Stimulated activated CD8-positive, alpha-beta memory T cell treated with anti-CD3 and anti-CD28 coated beads, Interleukin-15, amount 100 ng/mL, for 4 hours (primary cell): ENCODE results near the gene ADARB2.
A peak's percentile ranks its signal among the peaks of the same experiment; 100 is the strongest.
"Not testable (repeated sequence)": the region's sequence is repeated elsewhere in the genome, so short reads cannot be mapped to it uniquely, and the experiment has no call there.

Experiments used
- DNase-seq, 2 donors: peaks; one replicate each; pipeline ENCODE4 v3.0.0-alpha.2; 2020; ENCODE audit warnings: low read depth in 2 of 2

Gene ADARB2

GRCh38 chr10:1434912-1435692 is 302.2 kb downstream of the ADARB2 start:
- DNase-seq: no peak

- no peak for DNase-seq
Observed at GRCh38 chr10:1434202-1434601, 303.1 kb downstream of the ADARB2 start.

- DNase-seq: no peak
Observed at GRCh38 chr10:1432161-1432560, 305.2 kb downstream of the ADARB2 start.

- DNase-seq: no peak
Observed at GRCh38 chr10:1431229-1431628, 306.1 kb downstream of the ADARB2 start.

- DNase-seq: not testable (repeated sequence)
Observed at GRCh38 chr10:1427521-1428186, 309.7 kb downstream of the ADARB2 start.

GRCh38 chr10:1426786-1427185 is 310.5 kb downstream of the ADARB2 start:
- DNase-seq: no peak

GRCh38 chr10:1425879-1426278 is 311.4 kb downstream of the ADARB2 start:
- DNase-seq: no peak

GRCh38 chr10:1424648-1425047 is 312.7 kb downstream of the ADARB2 start:
- no peak for DNase-seq

- no peak for DNase-seq
Observed at GRCh38 chr10:1423676-1424253, 313.6 kb downstream of the ADARB2 start.

GRCh38 chr10:1422275-1422674 is 315.1 kb downstream of the ADARB2 start:
- no peak for DNase-seq

- DNase-seq: peak in 1 of 2 donors; percentile 30
Observed at GRCh38 chr10:1420661-1421362, 316.5 kb downstream of the ADARB2 start.

GRCh38 chr10:1419796-1420610 is 317.3 kb downstream of the ADARB2 start:
- DNase-seq: no peak

GRCh38 chr10:1418031-1418550 is 319.2 kb downstream of the ADARB2 start:
- DNase-seq: no peak

GRCh38 chr10:1417574-1417973 is 319.8 kb downstream of the ADARB2 start:
- DNase-seq: no peak

- DNase-seq: no peak
Observed at GRCh38 chr10:1416456-1417037, 320.8 kb downstream of the ADARB2 start.

GRCh38 chr10:1414893-1415292 is 322.4 kb downstream of the ADARB2 start:
- DNase-seq: no peak

- not testable (repeated sequence) for DNase-seq
Observed at GRCh38 chr10:1414346-1414745, 323.0 kb downstream of the ADARB2 start.

- DNase-seq: no peak
Observed at GRCh38 chr10:1413823-1414222, 323.5 kb downstream of the ADARB2 start.

GRCh38 chr10:1413256-1413655 is 324.1 kb downstream of the ADARB2 start:
- no peak for DNase-seq

- DNase-seq: no peak
Observed at GRCh38 chr10:1412531-1413189, 324.7 kb downstream of the ADARB2 start.
